Liver (tissue), 9 donors: ENCODE results near the gene SLC16A14. TPM values are rescaled to one million over a fixed set of nuclear protein-coding genes. Genes with fewer than 3 reads are reported as not detected.

Experiments used
- DNase-seq: peaks from one replicate; pipeline ENCODE4 v3.0.0-alpha.2; 2017; ENCODE audit warnings: low spot score
- H3K27ac ChIP-seq, 2 donors: one replicate each; pipeline ENCODE4 v1.7.0; 2013; ENCODE audit warnings: inconsistent platforms in 2 of 2, low read length in 2 of 2, control low read depth in 1 of 2, low read depth in 1 of 2, mild to moderate bottlenecking in 1 of 2
- H3K27me3 ChIP-seq, 4 donors: one replicate each; pipeline versions ENCODE4 v1.6.1 to v1.7.0; 2013; ENCODE audit warnings: low read length in 3 of 4, inconsistent platforms in 1 of 4, mild to moderate bottlenecking in 1 of 4, moderate library complexity in 1 of 4; ENCODE audit not compliant: control insufficient read depth in 4 of 4, insufficient read depth in 4 of 4
- H3K36me3 ChIP-seq, 4 donors: one replicate each; pipeline versions ENCODE4 v1.6.1 to v1.7.0; 2013; ENCODE audit warnings: low read length in 3 of 4, mild to moderate bottlenecking in 3 of 4, low read depth in 1 of 4, moderate library complexity in 1 of 4; ENCODE audit not compliant: control insufficient read depth in 4 of 4, insufficient read depth in 3 of 4
- H3K4me1 ChIP-seq, 4 donors: one replicate each; pipeline versions ENCODE4 v1.6.1 to v1.7.0; 2013; ENCODE audit warnings: low read length in 3 of 4, mild to moderate bottlenecking in 3 of 4, moderate library complexity in 1 of 4; ENCODE audit not compliant: control insufficient read depth in 4 of 4, insufficient read depth in 4 of 4
- H3K4me3 ChIP-seq, 3 donors: one replicate each; pipeline versions ENCODE4 v1.6.1 to v1.7.0; 2013; ENCODE audit warnings: low read length in 3 of 3, control low read depth in 1 of 3, low read depth in 1 of 3, mild to moderate bottlenecking in 1 of 3
- H3K9ac ChIP-seq, 2 donors: one replicate each; pipeline ENCODE4 v1.7.0; 2013; ENCODE audit warnings: low read length in 2 of 2, mild to moderate bottlenecking in 2 of 2, moderate library complexity in 2 of 2, control low read depth in 1 of 2, low read depth in 1 of 2
- H3K9me3 ChIP-seq, 4 donors: one replicate each; pipeline versions ENCODE4 v1.6.1 to v1.7.0; 2013; ENCODE audit warnings: low read length in 3 of 4; ENCODE audit not compliant: control insufficient read depth in 4 of 4
- ATF3 ChIP-seq: IDR thresholded peaks from 2 replicates; pipeline ENCODE4 v1.6.1; 2016; ENCODE audit warnings: antibody characterized with exemption
- CTCF ChIP-seq: fragments of 150-350 bp; IDR thresholded peaks from 2 replicates; pipeline ENCODE4 v1.5.1; 2017; ENCODE audit warnings: improper control_type of control experiment, low read depth, low read length; ENCODE audit not compliant: missing input control
- EGR1 ChIP-seq, 2 donors: IDR thresholded peaks; 2 replicates each; pipeline ENCODE4 v1.6.1; 2016 to 2018; ENCODE audit warnings: antibody characterized with exemption in 2 of 2, low read depth in 2 of 2
- FOXA1 ChIP-seq: IDR thresholded peaks from 2 replicates; pipeline ENCODE4 v1.6.1; 2016; ENCODE audit warnings: antibody characterized with exemption
- FOXA2 ChIP-seq: IDR thresholded peaks from 2 replicates; pipeline ENCODE4 v1.6.1; 2016; ENCODE audit warnings: antibody characterized with exemption
- GABPA ChIP-seq, 2 donors: IDR thresholded peaks in 1 of 2; conservative IDR thresholded peaks in 1 of 2; 2 replicates each; pipeline ENCODE4 v1.6.1; 2016; ENCODE audit warnings: antibody characterized with exemption in 2 of 2, mild to moderate bottlenecking in 1 of 2, moderate library complexity in 1 of 2
- HNF4A ChIP-seq, 2 donors: conservative IDR thresholded peaks; 2 replicates each; pipeline ENCODE4 v1.6.1; 2016; ENCODE audit warnings: antibody characterized with exemption in 2 of 2, mild to moderate bottlenecking in 2 of 2
- HNF4G ChIP-seq: IDR thresholded peaks from 2 replicates; pipeline ENCODE4 v1.6.1; 2016; ENCODE audit warnings: antibody characterized with exemption
- JUND ChIP-seq, 2 donors: IDR thresholded peaks; 2 replicates each; pipeline ENCODE4 v1.6.1; 2016; ENCODE audit warnings: antibody characterized with exemption in 2 of 2
- MAX ChIP-seq: IDR thresholded peaks from 2 replicates; pipeline ENCODE4 v1.6.1; 2016; ENCODE audit warnings: antibody characterized with exemption
- NR2F2 ChIP-seq: IDR thresholded peaks from 2 replicates; pipeline ENCODE4 v1.6.1; 2016; ENCODE audit warnings: antibody characterized with exemption
- RAD21 ChIP-seq, 2 donors: IDR thresholded peaks; 2 replicates each; pipeline ENCODE4 v1.6.1; 2016; ENCODE audit warnings: antibody characterized with exemption in 2 of 2, mild to moderate bottlenecking in 2 of 2
- RXRA ChIP-seq, 2 donors: IDR thresholded peaks; 2 replicates each; pipeline ENCODE4 v1.6.1; 2017 to 2018; ENCODE audit warnings: antibody characterized with exemption in 2 of 2, mild to moderate bottlenecking in 1 of 2
- SP1 ChIP-seq: IDR thresholded peaks from 2 replicates; pipeline ENCODE4 v1.6.1; 2018; ENCODE audit warnings: antibody characterized with exemption, mild to moderate bottlenecking
- TAF1 ChIP-seq: conservative IDR thresholded peaks from 2 replicates; pipeline ENCODE4 v1.6.1; 2016; ENCODE audit warnings: antibody characterized with exemption, mild to moderate bottlenecking
- YY1 ChIP-seq: IDR thresholded peaks from 2 replicates; pipeline ENCODE4 v1.6.1; 2016; ENCODE audit warnings: antibody characterized with exemption, mild to moderate bottlenecking
- WGBS: extraction: QIAGEN DNeasy Blood & Tissue Kit; methylation state at CpG from one replicate; pipeline ENCODE4 v1.1.7; 2013; 5-methylcytosine and 5-hydroxymethylcytosine counted together
- polyA plus RNA-seq, 2 donors: library from polyadenylated mRNA; stranded (reverse) in 1 of 2; unstranded in 1 of 2; fragments of 200-250 nt in 1 of 2; fragments of >200 nt in 1 of 2; fragmentation: Nextera tagmentation in 1 of 2; extraction: Ambion mirVana in 1 of 2; gene quantifications; one replicate each; pipeline versions ENCODE4 v1.2.1 to v1.2.3, GENCODE V29; 2013 to 2015
- total RNA-seq, 2 donors: library from RNA; depleted of rRNA; stranded (reverse); fragments of >200 nt; gene quantifications; one replicate each; pipeline ENCODE4 v1.2.3, GENCODE V29; 2014
- TF ChIP-seq, protein P1 (sequence below): IDR thresholded peaks from 2 replicates; pipeline ENCODE4 v1.6.1; 2016; ENCODE audit warnings: antibody characterized with exemption, mild to moderate bottlenecking
- donor health status: healthy.
- donor health status: healthy.
- donor health status: healthy.
- donor health status: healthy.
- donor health status: healthy.

The SLC16A14 gene
- total and polyA plus RNA-seq, 4 donors, result 0.28 to 3.7 (median 1.1) TPM

DNA sequence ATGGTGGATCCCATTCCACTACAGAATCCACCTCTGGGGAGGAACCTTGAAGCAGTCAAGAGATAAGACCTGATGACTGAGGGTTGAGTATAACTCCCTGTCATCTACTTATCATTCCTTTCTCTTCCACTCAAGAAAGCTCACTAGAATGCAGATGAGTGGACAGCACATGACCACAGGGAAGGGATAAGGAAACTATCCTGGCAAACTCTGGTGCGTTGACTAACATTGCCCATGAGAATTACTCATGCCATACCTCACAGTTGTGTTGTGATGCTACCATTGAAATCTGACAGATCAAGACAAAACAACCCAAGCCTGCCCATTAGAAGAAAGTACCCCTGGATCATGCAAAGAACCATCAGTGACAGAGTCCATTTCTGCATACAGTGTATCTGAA is 26.5 kb downstream of the SLC16A14 start:
- no peak for TF ChIP-seq RAD21 (IDR thresholded peaks at IDR 0.05)
- no peak for TF ChIP-seq MAX
- no peak for TF ChIP-seq RXRA (IDR thresholded peaks at IDR 0.05)
- TF ChIP-seq HNF4G, result no peak
- TF ChIP-seq HNF4A (conservative IDR thresholded peaks at IDR 0.05), result no peak
- no peak for TF ChIP-seq CTCF
- no peak for TF ChIP-seq NR2F2
- TF ChIP-seq, protein P1, sequence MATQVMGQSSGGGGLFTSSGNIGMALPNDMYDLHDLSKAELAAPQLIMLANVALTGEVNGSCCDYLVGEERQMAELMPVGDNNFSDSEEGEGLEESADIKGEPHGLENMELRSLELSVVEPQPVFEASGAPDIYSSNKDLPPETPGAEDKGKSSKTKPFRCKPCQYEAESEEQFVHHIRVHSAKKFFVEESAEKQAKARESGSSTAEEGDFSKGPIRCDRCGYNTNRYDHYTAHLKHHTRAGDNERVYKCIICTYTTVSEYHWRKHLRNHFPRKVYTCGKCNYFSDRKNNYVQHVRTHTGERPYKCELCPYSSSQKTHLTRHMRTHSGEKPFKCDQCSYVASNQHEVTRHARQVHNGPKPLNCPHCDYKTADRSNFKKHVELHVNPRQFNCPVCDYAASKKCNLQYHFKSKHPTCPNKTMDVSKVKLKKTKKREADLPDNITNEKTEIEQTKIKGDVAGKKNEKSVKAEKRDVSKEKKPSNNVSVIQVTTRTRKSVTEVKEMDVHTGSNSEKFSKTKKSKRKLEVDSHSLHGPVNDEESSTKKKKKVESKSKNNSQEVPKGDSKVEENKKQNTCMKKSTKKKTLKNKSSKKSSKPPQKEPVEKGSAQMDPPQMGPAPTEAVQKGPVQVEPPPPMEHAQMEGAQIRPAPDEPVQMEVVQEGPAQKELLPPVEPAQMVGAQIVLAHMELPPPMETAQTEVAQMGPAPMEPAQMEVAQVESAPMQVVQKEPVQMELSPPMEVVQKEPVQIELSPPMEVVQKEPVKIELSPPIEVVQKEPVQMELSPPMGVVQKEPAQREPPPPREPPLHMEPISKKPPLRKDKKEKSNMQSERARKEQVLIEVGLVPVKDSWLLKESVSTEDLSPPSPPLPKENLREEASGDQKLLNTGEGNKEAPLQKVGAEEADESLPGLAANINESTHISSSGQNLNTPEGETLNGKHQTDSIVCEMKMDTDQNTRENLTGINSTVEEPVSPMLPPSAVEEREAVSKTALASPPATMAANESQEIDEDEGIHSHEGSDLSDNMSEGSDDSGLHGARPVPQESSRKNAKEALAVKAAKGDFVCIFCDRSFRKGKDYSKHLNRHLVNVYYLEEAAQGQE, result no peak
- no peak for TF ChIP-seq SP1
- no peak for TF ChIP-seq GABPA (IDR thresholded peaks at IDR 0.05 in 1 of 2, conservative IDR thresholded peaks at IDR 0.05 in 1 of 2)
- no peak for TF ChIP-seq FOXA1
- no peak for TF ChIP-seq ATF3
- no peak for TF ChIP-seq JUND (IDR thresholded peaks at IDR 0.05)
- TF ChIP-seq FOXA2, result no peak
- no peak for TF ChIP-seq EGR1 (IDR thresholded peaks at IDR 0.05; ENCODE audit: low read depth in 2 of 2)
- TF ChIP-seq YY1, result no peak
- TF ChIP-seq TAF1, result no peak
- Histone ChIP-seq H3K27ac (no peak overlapping the region), H3K9me3 (no peaks in the 10 kb centered on the region), H3K4me1 (no peaks in the 10 kb centered on the region), H3K27me3 (no peaks in the 10 kb centered on the region), H3K4me3 (no peak overlapping the region), H3K36me3 (peaks cover 0 to 3% (median 1%) of the 10 kb centered on the region in 4 donors), H3K9ac (no peak overlapping the region)
- no peak for DNase-seq
- WGBS, result 97% methylated on average over 1 of the region's 1 CpG

GRCh38 chr2:230023313-230023712 is 45.4 kb downstream of the SLC16A14 start:
- DNase-seq, result no peak
- Histone ChIP-seq H3K27me3 (no peaks in the 10 kb centered on the region), H3K9me3 (no peaks in the 10 kb centered on the region), H3K27ac (no peak overlapping the region), H3K4me3 (no peak overlapping the region), H3K4me1 (no peaks in the 10 kb centered on the region), H3K9ac (no peak overlapping the region), H3K36me3 (no peaks in the 10 kb centered on the region)
- 95% methylated on average over 4 of the region's 4 CpGs for WGBS
- TF ChIP-seq CTCF (no peak), RXRA (IDR thresholded peaks at IDR 0.05) (no peak)
